ENCODE data around the gene HBS1L.

DNA sequence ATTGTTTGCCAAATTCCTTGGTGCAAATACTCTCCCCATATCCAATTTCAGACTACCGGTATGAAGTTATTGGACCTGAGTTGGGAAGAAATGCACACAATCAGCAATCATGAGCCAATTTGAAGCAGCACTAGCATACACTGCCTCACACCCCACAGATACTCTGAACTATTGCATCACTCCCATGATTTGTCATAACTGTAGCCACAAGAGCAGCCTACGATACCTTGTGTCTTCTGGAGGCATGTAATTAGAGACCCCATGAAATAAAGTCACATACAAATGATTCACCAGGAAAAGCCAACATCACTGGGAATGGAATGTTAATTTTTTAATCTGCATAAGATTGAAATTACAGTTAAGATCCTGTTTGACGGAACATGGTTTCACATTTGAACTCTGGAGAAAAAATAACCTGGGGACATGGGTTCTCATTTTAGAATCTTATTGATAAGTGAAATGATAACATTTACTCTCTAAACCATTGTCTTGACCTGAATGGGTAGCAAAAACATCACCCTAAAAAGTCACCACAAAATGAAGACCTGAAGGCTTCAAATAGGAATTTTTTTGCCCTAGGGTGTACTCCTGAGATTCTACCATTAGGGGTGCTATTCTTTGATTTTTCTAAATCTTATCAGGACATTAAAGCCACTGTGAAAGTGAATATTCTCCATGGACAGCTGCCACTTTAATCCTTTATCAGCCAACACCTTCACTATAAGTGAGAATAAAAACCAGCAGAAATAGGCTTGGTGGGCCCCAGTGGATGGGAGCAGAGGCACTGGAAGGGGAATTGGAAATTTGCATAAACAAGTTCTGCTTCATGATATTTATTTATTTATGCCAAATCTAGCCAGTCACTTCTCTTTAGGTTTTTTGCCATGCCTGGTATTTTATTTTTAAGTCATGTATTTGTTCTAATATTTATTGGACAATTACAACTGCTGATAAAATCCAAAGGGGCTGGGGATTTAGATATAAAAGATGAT lies 34.5 kb upstream of the HBS1L start:
- TF ChIP-seq CTCF (IDR thresholded peaks at IDR 0.05) = no peak
- no peak for TF ChIP-seq POLR2A (IDR thresholded peaks at IDR 0.05)

All from uterus (tissue), 2 donors.